CD4-positive, alpha-beta T cell treated with Interleukin-1 beta for 1 hour (primary cell): ENCODE data around the gene KIAA1958.
"Not testable (repeated sequence)": the region's sequence is repeated elsewhere in the genome, so short reads cannot be mapped to it uniquely, and the experiment has no call there.

Experiments used
- DNase-seq, 2 donors: peaks; one replicate each; pipeline ENCODE4 v3.0.0-alpha.2; 2020 to 2022

KIAA1958 gene

DNA sequence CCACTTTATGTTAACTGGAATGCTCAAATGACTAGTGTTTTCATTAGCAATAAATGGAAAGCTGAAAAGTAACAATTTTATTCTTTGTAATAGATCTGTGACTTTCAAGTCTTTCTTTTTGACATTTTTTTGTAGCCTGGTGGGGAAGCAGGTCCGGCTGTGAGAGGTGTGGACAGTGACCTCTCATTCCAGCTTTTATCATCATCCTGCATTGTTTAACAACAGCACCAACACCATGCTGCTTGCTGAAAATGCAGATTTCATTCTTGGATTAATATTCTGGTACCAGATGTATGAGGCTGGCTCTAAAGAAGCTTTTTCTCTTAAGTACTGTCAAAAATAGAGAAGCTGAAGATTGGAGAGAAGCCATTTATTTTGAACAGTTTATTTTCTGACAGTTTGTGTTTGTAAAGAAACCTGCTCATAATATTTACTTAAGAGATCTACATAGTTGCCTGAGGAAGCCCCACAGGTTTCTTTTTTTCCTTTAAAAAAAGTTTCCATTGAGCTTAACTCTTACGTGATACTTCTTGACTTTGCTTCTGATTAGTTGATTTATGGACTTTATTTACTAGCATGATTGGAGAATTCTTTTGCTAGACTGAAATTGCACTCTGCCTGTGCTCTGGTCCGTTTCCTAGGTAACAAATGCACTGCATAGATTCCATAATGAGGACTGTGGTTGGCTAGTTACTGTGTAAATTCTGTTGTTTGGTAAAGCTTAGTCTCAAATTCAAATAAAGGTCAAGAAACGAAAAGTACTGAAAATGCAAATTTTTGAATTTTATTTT lies 3.4 kb downstream of the KIAA1958 start:
- DNase-seq = no peak

GRCh38 chr9:112493393-112494137 lies 6.9 kb downstream of the KIAA1958 start:
- no peak for DNase-seq

DNA sequence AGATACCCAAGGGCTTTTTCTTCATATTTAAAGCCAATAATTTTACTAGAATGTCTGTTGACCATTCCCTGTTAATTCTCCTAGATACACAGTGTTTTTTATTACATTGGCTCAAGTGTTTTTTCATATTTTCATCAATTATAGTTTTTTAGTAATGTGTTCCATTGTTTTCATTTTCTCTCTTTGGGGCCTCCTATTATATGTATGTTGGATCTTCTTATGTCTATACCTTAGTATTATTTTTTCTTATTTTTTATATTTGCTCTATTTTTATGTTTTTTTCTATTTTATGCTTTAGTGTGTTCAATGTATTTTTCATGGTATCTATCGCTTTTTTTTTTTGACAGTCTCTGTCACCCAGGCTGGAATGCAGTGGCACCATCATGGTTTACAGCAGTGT lies 7.5 kb downstream of the KIAA1958 start:
- no peak for DNase-seq

DNA sequence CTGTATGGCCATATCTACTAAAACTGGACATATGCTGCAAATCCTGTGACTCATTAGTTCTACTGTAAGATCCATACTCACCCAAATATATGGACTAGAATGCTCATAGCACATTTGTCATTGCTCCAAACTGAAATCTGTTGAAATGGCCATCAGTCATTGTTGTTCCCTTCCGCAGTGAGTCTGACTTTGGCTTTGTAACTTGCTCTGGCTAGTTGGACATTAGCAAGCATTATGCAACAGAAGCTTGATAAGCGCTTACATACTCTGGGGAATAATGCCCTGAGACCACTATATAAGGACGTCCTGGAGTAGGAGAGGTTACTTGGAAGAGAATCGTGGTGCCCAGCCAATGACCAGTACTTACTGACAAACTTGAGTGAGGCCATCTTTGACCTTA lies 9.0 kb downstream of the KIAA1958 start:
- no peak for DNase-seq

DNA sequence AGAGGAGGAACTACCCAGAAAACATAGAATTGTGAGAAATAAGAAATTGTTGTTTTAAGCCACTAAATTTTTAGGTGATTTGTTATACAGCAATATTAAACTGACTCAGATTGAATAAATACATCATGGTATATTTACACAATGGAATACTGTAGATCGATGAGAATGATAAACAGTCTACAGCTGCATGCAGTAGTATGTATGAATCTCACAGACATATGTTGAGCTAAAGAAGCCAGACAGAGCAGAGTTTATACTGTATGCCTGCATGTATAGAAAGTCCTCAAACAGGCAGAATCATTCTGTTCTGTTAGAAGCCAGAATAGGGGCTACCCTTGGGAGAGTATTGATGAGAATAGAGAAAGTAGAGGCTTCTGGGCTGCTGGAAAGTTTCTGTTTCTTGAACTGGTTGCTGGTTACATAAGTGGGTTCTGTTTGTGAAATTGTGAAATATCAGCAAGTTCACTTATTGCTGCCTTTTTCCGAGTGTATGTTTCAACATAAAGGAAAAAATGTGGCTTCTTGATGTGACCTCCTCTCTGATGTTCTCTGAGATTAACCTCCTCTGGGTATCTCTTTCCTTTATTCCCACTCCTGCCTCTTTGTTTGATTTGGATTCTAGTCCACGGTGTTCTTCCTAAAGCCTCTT lies 9.6 kb downstream of the KIAA1958 start:
- no peak for DNase-seq

- DNase-seq = no peak
Observed at GRCh38 chr9:112500842-112501241, 14.2 kb downstream of the KIAA1958 start.

- no peak for DNase-seq
Observed at GRCh38 chr9:112501287-112501686, 14.7 kb downstream of the KIAA1958 start.

- no peak for DNase-seq
Observed at GRCh38 chr9:112502175-112502946, 15.7 kb downstream of the KIAA1958 start.

GRCh38 chr9:112503170-112503569 lies 16.5 kb downstream of the KIAA1958 start:
- DNase-seq = no peak

GRCh38 chr9:112505086-112505485 lies 18.5 kb downstream of the KIAA1958 start:
- DNase-seq = no peak

- DNase-seq = no peak
Observed at GRCh38 chr9:112505607-112506006, 19.0 kb downstream of the KIAA1958 start.

- DNase-seq = no peak
Observed at GRCh38 chr9:112506571-112506970, 19.9 kb downstream of the KIAA1958 start.

GRCh38 chr9:112507001-112507680 lies 20.5 kb downstream of the KIAA1958 start:
- DNase-seq = no peak

- DNase-seq = no peak
Observed at GRCh38 chr9:112508377-112508776, 21.8 kb downstream of the KIAA1958 start.

DNA sequence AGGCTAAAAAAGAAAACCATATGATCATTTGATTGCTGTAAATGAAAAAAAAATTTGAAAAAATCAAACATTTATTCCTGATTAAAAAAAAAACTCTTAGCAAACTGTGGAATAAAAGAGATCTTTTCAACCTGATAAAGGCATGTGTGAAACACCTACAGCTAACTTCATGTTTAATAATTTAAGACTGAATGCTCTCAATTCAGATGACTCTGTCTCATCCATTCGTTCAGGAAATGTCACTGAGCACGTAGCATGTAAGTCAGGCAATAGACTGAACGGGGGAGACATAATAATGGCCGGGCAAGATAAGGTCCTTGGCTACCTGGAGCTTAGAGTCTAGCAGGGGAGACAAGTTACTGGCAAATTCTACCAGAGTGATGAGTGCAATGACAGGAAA lies 25.8 kb downstream of the KIAA1958 start:
- DNase-seq = not testable (repeated sequence)

DNA sequence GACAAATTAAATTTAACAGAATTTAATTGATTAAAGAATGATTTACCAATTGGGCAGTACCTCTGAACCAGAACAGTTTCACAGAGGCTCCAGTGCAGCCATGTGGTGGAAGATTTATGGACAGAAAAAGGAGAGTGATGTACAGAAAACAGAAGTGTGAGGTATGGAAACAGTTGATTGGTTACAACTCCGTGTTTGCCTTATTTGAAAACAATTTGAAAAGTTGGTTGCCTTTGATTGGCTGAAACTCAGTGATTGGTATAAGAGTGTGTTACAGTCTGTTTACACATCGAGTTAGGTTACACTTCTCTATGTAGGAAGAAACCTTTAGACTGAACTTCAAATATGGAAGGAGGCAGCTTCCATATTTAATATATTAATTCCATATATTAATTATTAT lies 30.1 kb downstream of the KIAA1958 start:
- no peak for DNase-seq

GRCh38 chr9:112520069-112520468 lies 33.4 kb downstream of the KIAA1958 start:
- DNase-seq = no peak

GRCh38 chr9:112520656-112521055 lies 34.0 kb downstream of the KIAA1958 start:
- DNase-seq = no peak

DNA sequence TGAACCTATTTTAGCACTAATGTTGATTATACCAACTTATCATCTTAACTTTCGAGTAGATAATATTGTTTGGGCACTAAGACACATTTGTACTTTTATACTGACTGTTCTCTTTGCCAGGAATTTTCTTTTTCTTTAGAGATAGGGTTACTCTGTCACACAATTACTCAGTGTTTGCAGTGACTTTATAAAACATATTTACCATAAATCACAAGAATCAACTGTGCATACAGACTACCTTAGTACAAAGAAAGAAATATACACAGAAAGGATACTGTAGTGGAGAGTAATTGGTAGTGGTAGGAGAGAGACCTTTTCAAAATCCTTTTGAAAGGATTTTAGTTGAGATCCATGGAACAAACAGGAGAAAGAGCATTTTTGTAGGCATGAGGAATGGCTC lies 40.3 kb downstream of the KIAA1958 start:
- no peak for DNase-seq

DNA sequence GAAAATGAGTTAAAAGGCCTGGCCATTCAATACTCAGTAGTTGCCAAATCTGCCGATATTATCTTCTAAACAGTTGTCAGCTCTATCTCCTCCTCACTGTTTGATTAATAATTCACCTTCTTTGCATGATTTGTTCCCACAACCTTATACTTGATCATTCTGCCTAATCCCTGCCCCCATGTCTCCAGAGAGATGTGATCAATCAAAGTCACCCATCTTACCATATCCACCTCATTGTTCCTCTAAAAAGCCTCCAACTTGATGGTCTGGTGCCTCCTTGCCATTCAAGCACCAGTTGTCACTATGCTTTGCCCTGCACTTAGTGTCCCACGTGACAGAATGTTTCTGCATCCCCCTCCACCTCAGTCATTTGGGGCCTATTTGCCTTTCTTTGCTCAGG lies 41.3 kb downstream of the KIAA1958 start:
- no peak for DNase-seq

- no peak for DNase-seq
Observed at GRCh38 chr9:112529316-112529715, 42.7 kb downstream of the KIAA1958 start.

- no peak for DNase-seq
Observed at GRCh38 chr9:112530751-112531205, 44.2 kb downstream of the KIAA1958 start.
